Lower lobe of right lung (tissue), 2 donors: ENCODE data around the gene RBM23. TPM values are rescaled to one million over a fixed set of nuclear protein-coding genes. Genes with fewer than 3 reads are reported as not detected.

Source experiments
- ATAC-seq, 2 donors: fragments of 200-7000 bp; cut with Tn5 transposase; one replicate each; pipeline ENCODE4 v1.9.1; 2020 to 2022; ENCODE audit warnings: mild to moderate bottlenecking in 2 of 2, moderate library complexity in 2 of 2
- DNase-seq: peaks from one replicate; pipeline ENCODE4 v3.0.0-alpha.2; 2020
- H3K27ac ChIP-seq: fragments of 200-600 bp; one replicate; pipeline ENCODE4 v1.8.0; 2022
- H3K27me3 ChIP-seq: fragments of 200-600 bp; one replicate; pipeline ENCODE4 v1.8.0; 2022; ENCODE audit warnings: low read depth
- H3K36me3 ChIP-seq: fragments of 200-600 bp; one replicate; pipeline ENCODE4 v1.8.0; 2022; ENCODE audit warnings: mild to moderate bottlenecking
- H3K4me1 ChIP-seq: fragments of 200-600 bp; one replicate; pipeline ENCODE4 v1.8.0; 2022
- H3K4me3 ChIP-seq: fragments of 200-600 bp; one replicate; pipeline ENCODE4 v1.8.0; 2022; ENCODE audit warnings: mild to moderate bottlenecking
- H3K9me3 ChIP-seq: fragments of 200-600 bp; one replicate; pipeline ENCODE4 v1.8.0; 2022
- CTCF ChIP-seq: fragments of 200-600 bp; IDR thresholded peaks from one replicate; pipeline ENCODE4 v1.8.0; 2022; ENCODE audit warnings: antibody characterized with exemption, mild to moderate bottlenecking
- intact Hi-C: fragments of 100-400 bp; cut with DNase I; formaldehyde crosslinking; loops from one replicate; pipeline ENCODE4 v1.11.0; 2022
- total RNA-seq: library from RNA; stranded (reverse); fragmentation: NEBNext Ultra II Directional; extraction: Animal tissue kit (Norgen Biotek cat#: 25700); gene quantifications from one replicate; pipeline ENCODE4 v1.2.1, GENCODE V29; 2021
- donor health status: DM: no; HTN: yes; CAD: no; lungs with severe emphysema.

RBM23 gene
- total RNA-seq, 1 donor from 2014 or later, result 91.4 TPM

GRCh38 chr14:22871224-22872032 lies 47.5 kb downstream of the RBM23 start, which contains the start of gene LRP10:
TSS of gene LRP10 (plus strand) at chr14:22871740. CDS start at chr14:22872304, 564 bp downstream.
- DNase-seq (peak; percentile 96), ATAC-seq (peak; percentile 97)
- H3K9me3 ChIP-seq, result no peaks in the 10 kb centered on the region
- peaks cover 29% of the 10 kb centered on the region for H3K4me1 ChIP-seq
- peak within 1 kb of the TSS; percentile 87 for H3K4me3 ChIP-seq
- no peaks in the 10 kb centered on the region for H3K27me3 ChIP-seq
- peak; percentile 7 for TF ChIP-seq CTCF
- intact Hi-C loops, result no loop called here
- H3K27ac ChIP-seq, result peak within 1 kb of the TSS; percentile 97
- peaks cover 34% of the 10 kb centered on the region for H3K36me3 ChIP-seq

- intact Hi-C loops, result no loop called here
- peak overlapping the region; percentile 87 for H3K4me3 ChIP-seq
- H3K9me3 ChIP-seq, result no peaks in the 10 kb centered on the region
- H3K4me1 ChIP-seq, result peaks cover 29% of the 10 kb centered on the region
- TF ChIP-seq CTCF, result no peak
- H3K27me3 ChIP-seq, result no peaks in the 10 kb centered on the region
- no peak for ATAC-seq
- no peak for DNase-seq
- H3K27ac ChIP-seq, result peak overlapping the region; percentile 97
- peaks cover 28% of the 10 kb centered on the region for H3K36me3 ChIP-seq
Measured at GRCh38 chr14:22870811-22871223, 48.1 kb downstream of the RBM23 start.

- Histone ChIP-seq H3K27ac (no peak overlapping the region), H3K27me3 (no peaks in the 10 kb centered on the region), H3K9me3 (no peaks in the 10 kb centered on the region), H3K4me3 (no peak overlapping the region), H3K4me1 (peaks cover 11% of the 10 kb centered on the region), H3K36me3 (no peaks in the 10 kb centered on the region)
- intact Hi-C loops, result no loop called here
- no peak for DNase-seq
- ATAC-seq, result no peak
- TF ChIP-seq CTCF, result no peak
Measured at GRCh38 chr14:22866874-22867273, 52.1 kb downstream of the RBM23 start.

- Histone ChIP-seq H3K4me1 (peaks cover 9% of the 10 kb centered on the region), H3K4me3 (no peak overlapping the region), H3K27me3 (no peaks in the 10 kb centered on the region), H3K36me3 (no peaks in the 10 kb centered on the region), H3K27ac (no peak overlapping the region), H3K9me3 (no peaks in the 10 kb centered on the region)
- peak in 1 of 2 donors; percentile 21 for ATAC-seq
- intact Hi-C loops, result no loop called here
- DNase-seq, result peak; percentile 14
- no peak for TF ChIP-seq CTCF
Measured at GRCh38 chr14:22865424-22866405, 53.2 kb downstream of the RBM23 start.

- no peak overlapping the region for H3K27ac ChIP-seq
- peaks cover 2% of the 10 kb centered on the region for H3K4me1 ChIP-seq
- H3K9me3 ChIP-seq, result no peaks in the 10 kb centered on the region
- intact Hi-C loops, result no loop called here
- H3K27me3 ChIP-seq, result no peaks in the 10 kb centered on the region
- DNase-seq (no peak), ATAC-seq (no peak)
- H3K36me3 ChIP-seq, result no peaks in the 10 kb centered on the region
- no peak for TF ChIP-seq CTCF
- no peak overlapping the region for H3K4me3 ChIP-seq
Measured at GRCh38 chr14:22864979-22865378, 54.0 kb downstream of the RBM23 start.
